IPS-15b (cell line): ENCODE results near the gene ORC1.

ENCODE experiments used
- H3K27me3 ChIP-seq: one replicate; pipeline ENCODE4 v1.6.1; 2013; ENCODE audit warnings: low read length; ENCODE audit not compliant: control insufficient read depth, insufficient read depth
- H3K36me3 ChIP-seq: one replicate; pipeline ENCODE4 v1.6.1; 2013; ENCODE audit warnings: low read length; ENCODE audit not compliant: control insufficient read depth, insufficient read depth
- H3K4me1 ChIP-seq: one replicate; pipeline ENCODE4 v1.6.1; 2013; ENCODE audit warnings: mild to moderate bottlenecking, low read length; ENCODE audit not compliant: control insufficient read depth, insufficient read depth
- H3K4me3 ChIP-seq: one replicate; pipeline ENCODE4 v1.5.1; 2013; ENCODE audit warnings: low read depth, low read length
- H3K9ac ChIP-seq: one replicate; pipeline ENCODE4 v1.6.1; 2013; ENCODE audit warnings: low read depth, mild to moderate bottlenecking, low read length
- H3K9me3 ChIP-seq: one replicate; pipeline ENCODE4 v1.6.1; 2013; ENCODE audit warnings: mild to moderate bottlenecking, low read length; ENCODE audit not compliant: control insufficient read depth, insufficient read depth

ORC1 gene

DNA sequence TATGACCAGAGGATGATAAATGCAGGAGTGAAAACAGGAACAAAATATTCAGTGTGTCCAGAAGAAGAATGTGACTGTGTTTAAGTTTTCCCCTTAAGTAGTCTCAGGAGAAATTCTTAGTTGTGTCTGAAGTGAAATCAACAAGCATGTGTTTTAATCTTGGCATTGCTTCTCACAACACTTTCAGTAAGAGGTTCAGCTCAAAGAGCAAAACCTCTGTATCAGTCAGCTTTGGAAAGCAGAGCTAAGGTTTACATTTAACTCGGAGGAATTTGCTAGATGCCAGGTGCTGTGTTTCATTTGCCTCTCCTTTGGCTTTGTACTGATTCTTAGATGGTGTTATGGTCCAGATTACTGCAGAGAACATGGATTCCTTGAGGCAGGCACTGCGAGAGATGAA, 66.8 kb downstream of the ORC1 start:
- Histone ChIP-seq H3K27me3 (no peaks in the 10 kb centered on the region), H3K4me1 (no peaks in the 10 kb centered on the region), H3K9ac (no peak overlapping the region), H3K4me3 (no peak overlapping the region), H3K36me3 (no peaks in the 10 kb centered on the region), H3K9me3 (no peaks in the 10 kb centered on the region)

DNA sequence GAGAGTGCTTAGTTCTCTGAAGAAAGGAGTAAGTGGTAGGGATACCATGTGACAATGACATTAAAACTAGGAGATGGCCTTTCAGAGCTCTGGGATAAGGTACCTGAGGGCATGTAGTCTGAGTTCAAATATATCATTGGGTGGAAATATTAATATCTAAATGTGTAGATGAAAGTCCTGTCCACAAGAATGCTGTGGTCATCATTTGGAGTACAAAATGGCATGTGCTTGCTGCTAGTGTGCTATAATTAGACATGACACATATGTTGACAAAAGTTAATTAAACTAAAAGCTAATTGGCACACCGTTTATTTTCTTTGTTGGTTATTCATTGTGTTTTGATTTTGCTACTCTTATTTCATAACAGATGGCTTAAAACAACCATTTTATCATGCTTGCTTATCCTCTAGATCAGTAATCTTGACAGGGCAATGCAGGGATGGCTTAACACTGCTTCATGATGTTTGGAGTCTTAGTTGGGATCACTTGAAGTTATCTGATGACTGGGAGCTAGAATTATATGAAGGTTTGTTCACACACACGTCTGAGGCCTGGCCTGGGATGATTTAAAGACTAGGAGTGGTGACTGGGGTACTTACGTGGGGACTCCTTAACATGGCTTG, 69.2 kb downstream of the ORC1 start:
- H3K9me3 ChIP-seq, result no peaks in the 10 kb centered on the region
- H3K4me3 ChIP-seq, result no peak overlapping the region
- H3K9ac ChIP-seq, result no peak overlapping the region
- no peaks in the 10 kb centered on the region for H3K36me3 ChIP-seq
- H3K4me1 ChIP-seq, result no peaks in the 10 kb centered on the region
- no peaks in the 10 kb centered on the region for H3K27me3 ChIP-seq

DNA sequence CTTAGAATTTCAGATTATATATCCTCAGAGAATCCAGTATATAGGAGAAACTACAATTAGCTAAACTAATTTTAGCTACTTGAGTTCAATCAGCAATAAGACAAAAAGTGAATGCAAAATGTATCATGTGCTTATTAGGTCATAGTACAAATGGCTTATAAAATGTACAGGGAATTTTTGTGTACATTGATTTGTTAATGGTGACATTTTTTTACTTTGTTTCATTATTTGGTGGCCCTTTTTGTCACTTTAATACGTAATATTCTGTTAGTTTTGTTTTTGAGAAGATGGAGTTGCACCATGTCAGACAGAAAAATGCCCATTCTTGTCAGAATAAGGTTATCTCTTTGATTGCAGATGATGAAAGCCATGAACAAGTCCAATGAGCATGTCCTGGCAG, 71.8 kb downstream of the ORC1 start:
- Histone ChIP-seq H3K4me1 (no peaks in the 10 kb centered on the region), H3K4me3 (no peak overlapping the region), H3K9ac (no peak overlapping the region), H3K36me3 (no peaks in the 10 kb centered on the region), H3K9me3 (no peaks in the 10 kb centered on the region), H3K27me3 (no peaks in the 10 kb centered on the region)

DNA sequence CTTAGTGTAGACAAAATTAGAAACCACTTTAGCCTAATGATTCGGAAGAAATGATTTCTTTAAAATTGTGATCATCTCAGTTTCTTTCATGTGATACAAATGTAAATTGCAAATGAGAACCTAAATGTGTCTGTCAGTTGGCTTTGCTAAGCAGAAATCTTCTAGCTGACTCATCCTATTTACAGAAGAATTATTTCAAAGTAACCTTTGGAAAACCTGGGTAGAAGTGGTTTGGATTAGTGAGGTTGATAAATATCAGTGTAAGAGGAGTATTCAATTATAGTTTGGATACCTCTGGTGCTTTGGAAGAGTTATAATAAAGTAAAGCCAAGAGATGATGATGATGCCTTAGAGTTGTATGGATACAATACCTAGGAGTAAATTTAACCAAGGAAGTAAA, 75.6 kb downstream of the ORC1 start:
- no peak overlapping the region for H3K9ac ChIP-seq
- no peak overlapping the region for H3K4me3 ChIP-seq
- H3K36me3 ChIP-seq, result no peaks in the 10 kb centered on the region
- no peaks in the 10 kb centered on the region for H3K9me3 ChIP-seq
- peaks cover 4% of the 10 kb centered on the region for H3K4me1 ChIP-seq
- no peaks in the 10 kb centered on the region for H3K27me3 ChIP-seq

DNA sequence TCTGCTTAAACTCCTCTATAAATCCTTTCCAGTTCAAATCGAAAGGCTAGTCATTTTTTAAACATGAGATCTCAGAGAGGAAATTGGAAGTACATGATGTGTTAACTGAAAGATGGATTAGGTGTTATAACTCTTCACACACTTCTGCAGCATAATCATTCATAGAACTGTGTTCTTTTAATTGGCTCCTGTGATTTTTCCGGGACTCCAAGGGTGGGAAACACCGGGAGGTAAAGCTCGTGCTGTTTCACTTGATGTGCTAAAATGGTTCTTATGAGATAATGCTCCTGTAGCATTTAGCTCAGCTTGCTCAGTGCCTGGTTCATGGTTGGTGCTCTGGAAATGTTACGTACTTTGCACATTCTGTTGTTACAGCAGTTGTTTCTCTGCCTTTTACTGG, 78.4 kb downstream of the ORC1 start:
- no peaks in the 10 kb centered on the region for H3K36me3 ChIP-seq
- H3K9me3 ChIP-seq, result no peaks in the 10 kb centered on the region
- H3K27me3 ChIP-seq, result no peaks in the 10 kb centered on the region
- peaks cover 4% of the 10 kb centered on the region for H3K4me1 ChIP-seq
- H3K4me3 ChIP-seq, result no peak overlapping the region
- H3K9ac ChIP-seq, result no peak overlapping the region

DNA sequence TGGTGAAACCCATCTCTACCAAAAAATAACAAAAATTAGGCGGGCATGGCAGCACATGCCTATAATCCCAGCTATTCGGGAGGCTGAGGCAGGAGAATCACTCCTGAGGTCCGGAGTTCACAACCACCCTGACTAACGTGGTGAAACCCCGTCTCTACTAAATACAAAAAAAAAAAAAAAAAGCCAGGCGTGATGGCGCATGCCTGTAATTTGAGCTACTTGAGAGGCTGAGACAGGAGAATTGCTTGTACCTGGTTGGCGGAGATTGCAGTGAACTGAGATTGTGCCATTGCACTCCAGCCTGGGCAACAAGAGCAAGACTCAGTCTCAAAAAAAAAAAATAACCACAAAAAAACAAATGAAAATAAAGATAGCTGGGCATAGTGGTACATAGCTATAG, 80.5 kb downstream of the ORC1 start:
- Histone ChIP-seq H3K4me1 (peaks cover 4% of the 10 kb centered on the region), H3K9ac (no peak overlapping the region), H3K27me3 (no peaks in the 10 kb centered on the region), H3K36me3 (no peaks in the 10 kb centered on the region), H3K4me3 (no peak overlapping the region), H3K9me3 (no peaks in the 10 kb centered on the region)
